Mesangial cell (primary cell): ENCODE data around the gene TLE3. TPM values are rescaled to one million over a fixed set of nuclear protein-coding genes. Genes with fewer than 3 reads are reported as not detected.

Source experiments
- total RNA-seq: library from RNA; depleted of rRNA; stranded (reverse); fragments of >200 nt; gene quantifications from 2 replicates; pipeline ENCODE4 v1.2.3, GENCODE V29; 2015

The TLE3 gene
- total RNA-seq: 36.8 and 41.4 TPM in 2 replicates

GRCh38 chr15:70097321-70098152, at the start of gene TLE3:
Gene TLE3 (minus strand): TSS chr15:70097917. CDS start chr15:70096798, 1,119 bp downstream.

